H1 (cell line): ENCODE measurements around the gene IFITM2. TPM values are rescaled to one million over a fixed set of nuclear protein-coding genes. Genes with fewer than 3 reads are reported as not detected.
A peak's percentile ranks its signal among the peaks of the same experiment; 100 is the strongest.

ENCODE experiments used
- CTCF ChIA-PET: fragments of 300-600 bp; sonication (Branson Sonifier 250); formaldehyde crosslinking; loops from one replicate; lab custom pipeline; 2021; ENCODE audit not compliant: partially characterized antibody; lab: Charles Lee
- POLR2A ChIA-PET: fragments of 300-600 bp; sonication (Branson Sonifier 250); formaldehyde crosslinking; loops from one replicate; lab custom pipeline; 2021; ENCODE audit warnings: inconsistent platforms; ENCODE audit not compliant: partially characterized antibody; lab: Charles Lee
- DNase-seq, 2 experiments: peaks; one replicate each; pipeline versions ENCODE4 v3.0.0 to v3.0.0-alpha.2; 2010 to 2022; ENCODE audit warnings: low spot score in 2 of 2, low read depth in 1 of 2, mixed read lengths in 1 of 2
- FAIRE-seq: peaks from 2 replicates; lab custom pipeline; 2011; peaks lifted over from hg19 to GRCh38; lab: Jason Lieb, UNC
- H2AFZ ChIP-seq: 2 replicates; pipeline ENCODE4 v1.8.1; 2012; ENCODE audit warnings: low read length, inconsistent platforms
- H2AK5ac ChIP-seq: 2 replicates; pipeline ENCODE4 v1.6.1; 2013; ENCODE audit warnings: low read depth, low read length
- H2BK120ac ChIP-seq: replicated peaks from 2 replicates; pipeline ENCODE3; 2013; ENCODE audit warnings: low read depth, low read length, inconsistent platforms
- H2BK12ac ChIP-seq: 2 replicates; pipeline ENCODE4 v1.6.1; 2013; ENCODE audit warnings: low read depth, low read length
- H2BK15ac ChIP-seq: 2 replicates; pipeline ENCODE4 v1.6.1; 2013; ENCODE audit warnings: low read length
- H2BK20ac ChIP-seq: 2 replicates; pipeline ENCODE4 v1.6.1; 2013; ENCODE audit warnings: low read length
- H2BK5ac ChIP-seq: 2 replicates; pipeline ENCODE4 v1.6.1; 2013; ENCODE audit warnings: low read depth, low read length
- H3K14ac ChIP-seq: 2 replicates; pipeline ENCODE4 v1.6.1; 2013; ENCODE audit warnings: inconsistent platforms; ENCODE audit not compliant: insufficient read length
- H3K18ac ChIP-seq: 2 replicates; pipeline ENCODE4 v1.6.1; 2013; ENCODE audit warnings: low read length; ENCODE audit errors: extremely low read depth
- H3K23ac ChIP-seq: 2 replicates; pipeline ENCODE4 v1.6.1; 2013; ENCODE audit warnings: inconsistent platforms; ENCODE audit not compliant: insufficient read length
- H3K23me2 ChIP-seq: 2 replicates; pipeline ENCODE4 v1.6.1; 2013; ENCODE audit warnings: low read depth, low read length
- H3K27ac ChIP-seq: 2 replicates; pipeline ENCODE4 v1.6.1; 2011; ENCODE audit warnings: low read depth, low read length, inconsistent platforms
- H3K27me3 ChIP-seq, 4 experiments: replicated peaks in 1 of 4; 1 replicate in 1 of 4; 2 replicates in 3 of 4; pipeline versions ENCODE4 v1.6.1 to v1.8.1; 2011 to 2013; ENCODE audit warnings: low read length in 3 of 4, mild to moderate bottlenecking in 3 of 4, inconsistent platforms in 2 of 4, mixed read lengths in 2 of 4, moderate library complexity in 1 of 4; ENCODE audit not compliant: control insufficient read depth in 3 of 4, insufficient read depth in 3 of 4; ENCODE audit errors: extremely low read depth in 1 of 4
- H3K36me3 ChIP-seq, 4 experiments: 2 replicates each; pipeline versions ENCODE4 v1.6.1 to v1.8.1; 2011 to 2013; ENCODE audit warnings: mild to moderate bottlenecking in 4 of 4, low read length in 3 of 4, moderate library complexity in 2 of 4, control low read depth in 1 of 4, inconsistent platforms in 1 of 4; ENCODE audit not compliant: insufficient read depth in 4 of 4, control insufficient read depth in 2 of 4
- H3K4ac ChIP-seq: replicated peaks from 2 replicates; pipeline ENCODE3; 2013; ENCODE audit warnings: low read length, low read depth, mixed read lengths, inconsistent platforms; ENCODE audit not compliant: insufficient read length
- H3K4me1 ChIP-seq, 4 experiments: replicated peaks in 1 of 4; 1 replicate in 1 of 4; 2 replicates in 3 of 4; pipeline versions ENCODE4 v1.6.1 to v1.8.1; 2011 to 2013; ENCODE audit warnings: low read length in 3 of 4, inconsistent platforms in 2 of 4, mixed read lengths in 1 of 4; ENCODE audit not compliant: insufficient read depth in 4 of 4, control insufficient read depth in 3 of 4
- H3K4me2 ChIP-seq, 2 experiments: 2 replicates each; pipeline versions ENCODE4 v1.6.1 to v1.8.1; 2011 to 2013; ENCODE audit warnings: low read depth in 2 of 2, low read length in 2 of 2, control low read depth in 1 of 2, inconsistent platforms in 1 of 2, mild to moderate bottlenecking in 1 of 2; ENCODE audit not compliant: insufficient read depth in 1 of 2
- H3K4me3 ChIP-seq, 4 experiments: fragments of 200-600, 300-600 bp in 1 of 4; sonication (generic), shearing (Covaris generic), sonication (Bioruptor Twin) in 1 of 4; 2 replicates each; pipeline versions ENCODE4 v1.5.1 to v1.8.1; 2011 to 2016; ENCODE audit warnings: low read length in 4 of 4, low read depth in 3 of 4, control low read depth in 2 of 4, inconsistent platforms in 2 of 4, mild to moderate bottlenecking in 2 of 4, mixed read lengths in 1 of 4, moderate library complexity in 1 of 4; ENCODE audit not compliant: insufficient read depth in 2 of 4; ENCODE audit errors: extremely low read depth in 1 of 4
- H3K56ac ChIP-seq: replicated peaks from 2 replicates; pipeline ENCODE3; 2013; ENCODE audit warnings: low read depth, mild to moderate bottlenecking, mixed read lengths, low read length, inconsistent platforms; ENCODE audit not compliant: insufficient read length
- H3K79me1 ChIP-seq: 2 replicates; pipeline ENCODE4 v1.6.1; 2013; ENCODE audit warnings: low read depth, low read length, control low read depth
- H3K79me2 ChIP-seq, 2 experiments: 2 replicates each; pipeline versions ENCODE4 v1.6.1 to v1.8.1; 2012 to 2013; ENCODE audit warnings: low read length in 2 of 2, mild to moderate bottlenecking in 2 of 2, inconsistent platforms in 1 of 2; ENCODE audit not compliant: insufficient read depth in 2 of 2, control insufficient read depth in 1 of 2
- H3K9ac ChIP-seq, 4 experiments: replicated peaks in 1 of 4; 1 replicate in 1 of 4; 2 replicates in 3 of 4; pipeline versions ENCODE4 v1.6.1 to v1.8.1; 2011 to 2013; ENCODE audit warnings: low read depth in 3 of 4, low read length in 3 of 4, control low read depth in 2 of 4, mild to moderate bottlenecking in 2 of 4, moderate library complexity in 2 of 4, inconsistent platforms in 1 of 4; ENCODE audit errors: extremely low read depth in 1 of 4
- H3K9me3 ChIP-seq, 2 experiments: 2 replicates each; pipeline versions ENCODE4 v1.6.1 to v1.8.1; 2012 to 2013; ENCODE audit warnings: mild to moderate bottlenecking in 2 of 2, moderate library complexity in 2 of 2, control low read depth in 1 of 2, inconsistent platforms in 1 of 2, low read depth in 1 of 2, low read length in 1 of 2, mixed read lengths in 1 of 2; ENCODE audit not compliant: insufficient read depth in 2 of 2
- H4K20me1 ChIP-seq, 2 experiments: replicated peaks in 1 of 2; 2 replicates each; pipeline versions ENCODE3 to v1.8.1; 2011 to 2013; ENCODE audit warnings: inconsistent platforms in 2 of 2, low read length in 2 of 2, mild to moderate bottlenecking in 1 of 2; ENCODE audit not compliant: insufficient read depth in 2 of 2, control insufficient read depth in 1 of 2
- H4K5ac ChIP-seq: 2 replicates; pipeline ENCODE4 v1.6.1; 2013; ENCODE audit warnings: low read length, low read depth, mixed read lengths, inconsistent platforms; ENCODE audit not compliant: insufficient read length
- H4K8ac ChIP-seq: 2 replicates; pipeline ENCODE4 v1.8.0; 2013; ENCODE audit warnings: mild to moderate bottlenecking, moderate library complexity, low read length, inconsistent platforms; ENCODE audit not compliant: insufficient read depth; ENCODE audit errors: extremely low read depth
- H4K91ac ChIP-seq: replicated peaks from 2 replicates; pipeline ENCODE3; 2013; ENCODE audit warnings: low read length, mixed read lengths, inconsistent platforms; ENCODE audit not compliant: insufficient read length
- CEBPB ChIP-seq: IDR thresholded peaks from 2 replicates; pipeline ENCODE4 v1.6.1; 2012; ENCODE audit warnings: low read depth, low read length
- CHD2 ChIP-seq: IDR thresholded peaks from 2 replicates; pipeline ENCODE4 v1.6.1; 2012; ENCODE audit warnings: low read length, improper control_type of control experiment
- JUN ChIP-seq: IDR thresholded peaks from 2 replicates; pipeline ENCODE4 v1.6.1; 2011; ENCODE audit warnings: low read depth, mild to moderate bottlenecking, improper control_type of control experiment, low read length
- NANOG ChIP-seq: IDR thresholded peaks from 2 replicates; pipeline ENCODE4 v1.6.1; 2011; ENCODE audit warnings: low read length, low read depth, mild to moderate bottlenecking, inconsistent platforms; ENCODE audit not compliant: insufficient read depth, poor library complexity, severe bottlenecking
- POU5F1 ChIP-seq: IDR thresholded peaks from 2 replicates; pipeline ENCODE4 v1.6.1; 2011; ENCODE audit warnings: low read depth, mild to moderate bottlenecking, low read length, moderate library complexity
- SAP30 ChIP-seq: fragments of 300-600 bp; sonication (generic); IDR thresholded peaks from 2 replicates; pipeline ENCODE4 v1.7.1; 2012; ENCODE audit warnings: low read length, moderate library complexity, mild to moderate bottlenecking, inconsistent platforms; ENCODE audit not compliant: insufficient read depth, insufficient replicate concordance
- SIX5 ChIP-seq: IDR thresholded peaks from 2 replicates; pipeline ENCODE4 v1.6.1; 2011; ENCODE audit warnings: mild to moderate bottlenecking, low read depth, low read length
- SRF ChIP-seq: IDR thresholded peaks from 2 replicates; pipeline ENCODE4 v1.6.1; 2011; ENCODE audit warnings: mild to moderate bottlenecking, low read depth, low read length, moderate library complexity
- TBP ChIP-seq: IDR thresholded peaks from 2 replicates; pipeline ENCODE4 v1.6.1; 2011; ENCODE audit warnings: low read depth, low read length, improper control_type of control experiment
- ZNF274 ChIP-seq: IDR thresholded peaks from 2 replicates; pipeline ENCODE4 v1.7.0; 2012; ENCODE audit warnings: low read length, borderline replicate concordance; ENCODE audit errors: extremely low read depth
- WGBS, 2 experiments: shearing (Covaris generic) in 1 of 2; methylation state at CpG; one replicate each; pipeline versions ENCODE4 v1.1.6 to v1.1.7; 2013 to 2015; ENCODE audit warnings: low lambda C conversion rate in 2 of 2, mixed read lengths in 2 of 2, inconsistent platforms in 1 of 2, low coverage in 1 of 2, missing lambda C conversion rate in 1 of 2; ENCODE audit not compliant: insufficient replicate concordance in 2 of 2, insufficient coverage in 1 of 2, insufficient read length in 1 of 2; ENCODE audit errors: extremely low coverage in 1 of 2, missing lambda C conversion rate in 1 of 2; 5-methylcytosine and 5-hydroxymethylcytosine counted together
- polyA plus RNA-seq, 7 experiments: library from polyadenylated mRNA; depleted of rRNA in 3 of 7; stranded (reverse) in 5 of 7; unstranded in 2 of 7; fragments of >200 nt in 5 of 7; fragments of 200-250 nt in 2 of 7; gene quantifications; 1 replicate in 5 of 7; 2 replicates in 1 of 7; 4 replicates in 1 of 7; pipeline versions ENCODE4 v1.2.1 to v1.2.3, GENCODE V29; 2011 to 2013; ENCODE audit warnings: missing spikeins in 2 of 7, mixed read lengths in 2 of 7
- total RNA-seq: library from RNA; stranded (reverse); fragmentation: NEBNext Ultra II Directional; extraction: Animal tissue kit (Norgen Biotek cat#: 25700); gene quantifications from 2 replicates; pipeline ENCODE4 v1.2.1, GENCODE V29; 2021
- TF ChIP-seq, protein P1 (sequence below): IDR thresholded peaks from 2 replicates; pipeline ENCODE4 v1.6.1; 2011; ENCODE audit warnings: low read depth, mild to moderate bottlenecking, low read length; ENCODE audit not compliant: insufficient read depth
- TF ChIP-seq, protein P2 (sequence below): IDR thresholded peaks from 2 replicates; pipeline ENCODE4 v1.6.1; 2011; ENCODE audit warnings: low read length, improper control_type of control experiment

Gene IFITM2
- total and polyA plus RNA-seq, 2 of the 8 experiments (the other 6 are each of a cell fraction or from before 2014, with no cell fraction given) = 399 to 764 TPM

DNA sequence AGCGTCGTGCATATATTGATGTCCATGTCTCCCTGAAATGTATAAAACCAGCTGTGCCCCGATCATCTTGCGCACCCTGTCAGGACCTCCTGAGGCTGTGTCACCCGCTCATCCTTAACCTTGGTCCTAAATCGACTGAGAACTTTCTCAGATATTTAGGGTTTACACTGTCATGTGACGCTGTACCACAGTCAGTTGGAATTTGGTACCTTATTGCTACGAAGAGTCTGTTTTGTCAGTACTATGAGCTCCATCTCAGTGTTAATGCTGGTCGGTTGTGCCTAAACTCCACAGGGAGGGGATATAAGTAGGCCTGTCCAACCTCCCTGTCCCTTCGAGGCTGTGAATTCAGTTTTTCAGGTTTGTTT lies 1.8 kb upstream of the IFITM2 start:
- H2BK20ac ChIP-seq = peak overlapping the region; percentile 100
- peak overlapping the region; percentile 31; the same call in 1 of the 2 replicates for H3K27ac ChIP-seq
- no peaks in the 10 kb centered on the region for H3K9me3 ChIP-seq
- POLR2A ChIA-PET = interaction anchor here (0.6 to 5.2 kb wide), 14 partner anchors 11 to 80 kb away, joined by 3 to 33 read pairs (median 4); no protein-coding TSS in a partner anchor
- H3K18ac ChIP-seq = peak overlapping the region; percentile 72
- peak overlapping the region; percentile 86 for H2AK5ac ChIP-seq
- H3K27me3 ChIP-seq = no peaks in the 10 kb centered on the region; a peak in 1 of 7 replicates
- no peaks in the 10 kb centered on the region for H3K79me1 ChIP-seq
- H3K4me3 ChIP-seq = peak overlapping the region in 2 of 4 experiments; percentile 3 to 42; a peak in 1 of 8 replicates
- peak overlapping the region; percentile 82; the same call in 1 of the 2 replicates for H2BK5ac ChIP-seq
- H3K9ac ChIP-seq = peak overlapping the region in 2 of 4 experiments; percentile 9 to 42; a peak in 3 of 7 replicates
- H4K8ac ChIP-seq = no peak overlapping the region
- peaks cover 12 to 40% (median 27%) of the 10 kb centered on the region in 4 experiments for H3K4me1 ChIP-seq
- peaks cover 0 to 3% of the 10 kb centered on the region in 2 experiments; a peak in 1 of 4 replicates for H3K79me2 ChIP-seq
- CTCF ChIA-PET = interaction anchor here (0.8 to 6.1 kb wide), 23 partner anchors 10 to 212 kb away, joined by 3 to 52 read pairs (median 5); no protein-coding TSS in a partner anchor
- H3K23me2 ChIP-seq = peaks cover 5% of the 10 kb centered on the region; the same call in 1 of the 2 replicates
- WGBS, 2 experiments = 57% methylated on average over 10 of the region's 10 CpGs; no CpG with 5 or more reads in 1 of the 2 experiments
- H3K36me3 ChIP-seq = no peaks in the 10 kb centered on the region
- H2AFZ ChIP-seq = no peak overlapping the region
- no peak for DNase-seq
- no peak overlapping the region for H3K23ac ChIP-seq
- H4K91ac ChIP-seq = peak overlapping the region; percentile 71
- peak overlapping the region; percentile 97 for H2BK120ac ChIP-seq
- peak overlapping the region; percentile 4 for H4K5ac ChIP-seq
- H3K14ac ChIP-seq = no peak overlapping the region
- H3K4me2 ChIP-seq = peak overlapping the region; percentile 44 to 54
- H4K20me1 ChIP-seq = no peaks in the 10 kb centered on the region
- no peak for FAIRE-seq
- peak overlapping the region; percentile 1; the same call in 1 of the 2 replicates for H2BK15ac ChIP-seq
- peak overlapping the region; percentile 48 for H3K4ac ChIP-seq
- no peak overlapping the region for H3K56ac ChIP-seq
- H2BK12ac ChIP-seq = peak overlapping the region; percentile 99
- TF ChIP-seq SRF (no peak), POU5F1 (no peak), TBP (no peak), CEBPB (no peak), NANOG (no peak), ZNF274 (no peak), SIX5 (no peak), SAP30 (no peak), JUN (no peak), CHD2 (no peak)
- TF ChIP-seq, protein P1, sequence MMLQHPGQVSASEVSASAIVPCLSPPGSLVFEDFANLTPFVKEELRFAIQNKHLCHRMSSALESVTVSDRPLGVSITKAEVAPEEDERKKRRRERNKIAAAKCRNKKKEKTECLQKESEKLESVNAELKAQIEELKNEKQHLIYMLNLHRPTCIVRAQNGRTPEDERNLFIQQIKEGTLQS = no peak
- TF ChIP-seq, protein P2, sequence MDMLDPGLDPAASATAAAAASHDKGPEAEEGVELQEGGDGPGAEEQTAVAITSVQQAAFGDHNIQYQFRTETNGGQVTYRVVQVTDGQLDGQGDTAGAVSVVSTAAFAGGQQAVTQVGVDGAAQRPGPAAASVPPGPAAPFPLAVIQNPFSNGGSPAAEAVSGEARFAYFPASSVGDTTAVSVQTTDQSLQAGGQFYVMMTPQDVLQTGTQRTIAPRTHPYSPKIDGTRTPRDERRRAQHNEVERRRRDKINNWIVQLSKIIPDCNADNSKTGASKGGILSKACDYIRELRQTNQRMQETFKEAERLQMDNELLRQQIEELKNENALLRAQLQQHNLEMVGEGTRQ = no peak
